HCEC 1CT (cell line): Measurements from ENCODE around the gene COL5A1.
A peak's percentile ranks its signal among the peaks of the same experiment; 100 is the strongest.
"Not testable (repeated sequence)": the region's sequence is repeated elsewhere in the genome, so short reads cannot be mapped to it uniquely, and the experiment has no call there.

Experiments
- DNase-seq: peaks from one replicate; pipeline ENCODE4 v3.0.0-alpha.2; 2017

Gene COL5A1

DNA sequence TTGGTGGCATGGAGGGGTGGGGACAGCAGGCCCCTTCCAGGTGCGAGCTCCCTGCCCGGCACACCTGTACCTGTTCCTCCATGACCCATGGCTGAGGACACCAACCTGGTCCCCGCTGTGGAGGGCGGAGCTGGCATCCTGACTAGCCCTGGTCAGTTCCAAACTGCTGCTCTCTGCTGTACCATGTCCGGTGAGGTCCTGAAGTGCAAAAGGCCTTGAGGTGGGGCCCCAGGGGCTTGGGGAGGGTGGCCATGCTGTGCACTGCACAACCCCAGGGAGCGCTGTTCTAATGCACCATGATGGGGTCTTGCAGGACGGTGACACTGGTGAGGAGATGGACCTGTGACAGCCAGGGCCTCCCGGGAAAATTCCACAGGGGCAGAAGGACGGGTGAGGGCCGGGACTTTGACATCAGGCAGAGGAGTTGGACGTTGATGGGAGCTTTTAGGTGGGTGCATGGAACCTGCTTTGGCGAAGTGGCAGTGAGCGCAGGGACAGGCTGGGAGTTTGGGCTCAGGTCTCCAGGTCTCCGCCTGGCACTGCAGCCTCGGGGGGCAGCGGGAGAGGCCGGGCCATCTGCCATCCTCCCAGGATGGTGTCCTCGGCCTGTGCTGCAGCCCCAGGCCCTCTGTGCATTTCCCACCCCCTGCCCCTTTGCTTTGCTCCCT, 38.9 kb downstream of the COL5A1 start:
- no peak for DNase-seq

GRCh38 chr9:134681061-134681661, 39.6 kb downstream of the COL5A1 start:
- DNase-seq: no peak

- DNase-seq: no peak
Observed at GRCh38 chr9:134682026-134682425, 40.4 kb downstream of the COL5A1 start.

- DNase-seq: no peak
Observed at GRCh38 chr9:134682651-134683364, 41.2 kb downstream of the COL5A1 start.

DNA sequence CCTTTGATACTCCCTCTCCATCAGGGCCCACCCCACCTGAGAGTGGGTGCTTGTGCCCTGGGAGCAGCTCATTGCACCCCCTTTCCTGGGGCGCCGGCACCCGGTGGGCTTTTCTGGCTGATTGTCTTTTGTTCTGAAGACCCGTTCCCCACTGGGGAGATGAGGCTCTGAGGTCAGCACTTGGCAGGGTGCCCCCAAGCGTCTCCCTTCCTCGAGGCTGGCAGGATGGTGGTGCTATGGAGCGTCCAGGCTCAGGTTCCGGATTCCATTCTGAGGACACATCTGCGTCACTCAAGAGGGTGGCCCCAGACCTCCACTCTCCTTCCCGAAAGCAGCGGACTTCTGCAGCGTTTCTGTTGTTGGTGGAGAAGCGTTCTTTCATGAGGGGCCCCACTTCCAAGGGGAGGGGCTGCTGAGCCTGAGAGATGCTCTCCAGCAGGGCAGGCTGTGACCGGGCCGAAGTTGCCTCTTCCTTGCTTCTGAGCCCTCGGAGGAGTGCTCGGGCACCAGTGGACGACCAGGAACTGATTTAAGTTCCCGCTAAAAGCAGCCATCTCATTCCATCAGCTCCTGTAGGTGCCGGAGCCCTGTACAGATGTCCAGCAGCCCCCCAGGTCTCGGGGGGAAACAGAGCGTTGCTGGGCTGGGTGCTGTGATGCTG, 42.2 kb downstream of the COL5A1 start:
- no peak for DNase-seq

- DNase-seq: no peak
Observed at GRCh38 chr9:134684375-134684723, 42.7 kb downstream of the COL5A1 start.

- DNase-seq: not testable (repeated sequence)
Observed at GRCh38 chr9:134684941-134685340, 43.3 kb downstream of the COL5A1 start.

GRCh38 chr9:134685784-134686183, 44.2 kb downstream of the COL5A1 start:
- no peak for DNase-seq

- DNase-seq: no peak
Observed at GRCh38 chr9:134686896-134687295, 45.3 kb downstream of the COL5A1 start.

- no peak for DNase-seq
Observed at GRCh38 chr9:134687556-134687955, 46.0 kb downstream of the COL5A1 start.

DNA sequence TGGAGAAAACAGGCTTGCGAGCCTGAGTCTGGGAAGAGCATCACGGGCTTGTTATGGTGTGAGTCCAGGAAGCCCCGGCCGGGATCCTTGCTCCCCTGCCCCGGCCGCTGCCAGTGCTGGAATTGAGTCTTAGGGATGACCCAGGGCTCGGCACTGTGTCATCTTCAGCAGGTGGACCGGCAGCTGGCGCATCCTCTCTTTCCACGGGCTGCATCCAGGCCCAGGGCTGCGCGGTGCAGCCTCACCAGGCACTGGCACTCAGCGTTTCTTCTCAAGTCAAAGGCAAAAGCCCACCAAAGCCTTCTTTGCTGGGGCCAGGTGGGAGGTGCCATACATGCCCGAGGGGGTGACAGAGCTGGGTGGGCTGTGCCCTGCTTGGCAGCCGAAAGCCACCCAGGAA, 46.6 kb downstream of the COL5A1 start:
- DNase-seq: no peak

GRCh38 chr9:134688661-134689320, 47.2 kb downstream of the COL5A1 start:
- DNase-seq: no peak

GRCh38 chr9:134689321-134690181, 47.9 kb downstream of the COL5A1 start:
- peak; percentile 26 for DNase-seq

DNA sequence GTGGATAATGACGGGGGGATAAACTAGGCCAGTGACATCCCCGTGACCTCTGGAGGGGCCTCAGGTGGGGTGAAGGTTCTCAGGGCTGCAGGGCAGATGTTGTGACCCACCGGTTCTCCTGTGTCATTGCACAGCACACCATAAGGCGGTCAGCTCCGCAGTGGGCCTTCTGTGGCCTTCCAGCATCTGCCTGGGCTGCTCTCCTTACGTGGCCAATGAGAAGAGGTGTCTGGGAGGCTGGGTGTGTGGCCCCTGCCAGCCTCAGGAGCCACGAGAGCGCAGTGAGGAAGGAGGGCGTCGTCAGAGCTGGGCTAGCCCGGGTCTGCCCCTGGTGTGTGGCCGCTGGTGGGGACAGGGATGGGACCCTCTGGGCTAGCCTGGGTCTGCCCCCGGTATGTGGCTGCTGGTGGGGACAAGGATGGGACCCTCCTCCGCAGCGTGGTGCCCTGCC, 48.7 kb downstream of the COL5A1 start:
- DNase-seq: no peak

DNA sequence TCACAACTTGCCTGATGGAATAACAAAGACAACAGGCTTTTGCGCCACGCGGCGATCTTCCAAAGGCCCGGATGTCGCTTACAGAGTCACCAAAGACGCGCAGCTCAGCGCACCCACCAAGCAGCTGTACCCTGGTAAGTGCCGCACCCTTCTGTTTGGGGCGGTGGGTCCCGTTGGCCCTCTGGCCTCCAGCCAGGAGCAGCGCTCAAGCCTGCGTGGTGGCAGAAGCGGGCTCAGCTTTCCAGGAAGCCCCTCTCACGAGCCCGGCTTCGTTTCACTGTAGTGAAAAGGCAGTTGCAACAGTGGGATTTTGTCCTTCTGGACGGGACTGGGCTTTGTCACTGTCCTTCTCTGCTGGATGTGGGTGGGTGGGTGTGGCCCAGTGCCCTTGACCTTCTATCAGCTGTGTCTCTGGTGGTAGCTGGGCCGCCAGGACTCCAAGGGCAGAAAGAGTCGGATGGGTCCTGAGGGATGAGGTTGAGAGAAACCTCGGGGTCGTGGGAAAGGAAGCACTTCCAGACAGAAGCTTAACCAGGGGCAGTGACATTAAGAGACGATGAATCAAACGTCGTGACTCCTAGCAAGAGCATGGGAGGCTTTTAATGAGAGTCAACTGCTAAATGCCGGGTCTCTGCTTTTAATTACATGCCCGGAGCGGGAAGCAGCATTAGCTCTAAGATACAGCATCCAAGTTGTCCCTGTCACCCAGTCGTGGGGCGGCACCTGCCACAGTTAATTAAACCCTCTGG, 49.5 kb downstream of the COL5A1 start:
- DNase-seq: no peak

- DNase-seq: no peak
Observed at GRCh38 chr9:134691695-134692572, 50.3 kb downstream of the COL5A1 start.

DNA sequence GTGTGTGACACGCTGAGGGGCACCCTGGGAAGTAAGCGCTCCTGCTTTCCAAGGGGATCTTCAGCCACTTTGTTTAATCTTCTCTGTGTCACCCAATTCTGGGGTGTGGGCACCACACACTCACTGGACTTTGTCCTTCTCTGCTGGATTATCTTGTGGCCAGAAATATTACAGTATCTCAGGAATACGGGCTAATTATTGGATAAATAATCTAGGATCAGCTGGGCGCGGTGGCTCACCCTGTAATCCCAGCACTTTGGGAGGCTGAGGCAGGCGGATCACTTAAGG, 50.9 kb downstream of the COL5A1 start:
- no peak for DNase-seq

DNA sequence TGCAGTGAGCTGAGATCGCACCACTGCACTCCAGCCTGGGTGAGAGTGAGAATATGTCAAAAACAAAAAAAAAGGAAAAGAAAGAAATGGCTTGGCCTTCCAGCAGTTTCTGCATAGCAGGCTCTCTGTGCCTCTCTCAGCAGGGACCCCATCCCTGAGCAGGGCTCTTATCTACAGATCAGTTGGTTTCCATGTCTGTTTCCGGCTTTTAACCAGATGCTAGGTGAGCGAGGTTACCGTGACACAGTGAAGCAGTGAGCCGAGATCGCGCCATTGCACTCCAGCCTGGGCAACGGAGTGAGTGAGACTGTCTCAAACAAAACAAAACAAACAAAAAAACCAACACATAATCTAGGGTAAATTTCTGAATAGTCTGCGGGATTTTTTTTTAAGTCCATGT, 51.4 kb downstream of the COL5A1 start:
- DNase-seq: no peak

- no peak for DNase-seq
Observed at GRCh38 chr9:134693641-134694367, 52.2 kb downstream of the COL5A1 start.

DNA sequence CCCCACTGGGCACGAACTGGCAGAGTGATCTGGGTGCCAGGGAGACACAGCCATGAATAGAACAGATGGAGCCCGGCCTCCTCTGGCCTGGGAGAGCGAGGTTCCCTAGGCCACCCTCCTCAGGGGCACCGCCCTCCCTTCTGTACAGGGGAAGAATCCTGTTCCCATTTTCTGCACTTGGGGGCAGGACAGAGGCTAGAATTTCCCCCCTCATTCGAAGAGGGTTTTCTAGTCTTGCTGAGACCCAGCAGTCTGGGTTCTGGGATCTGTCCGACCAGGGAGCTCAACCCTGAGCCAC, 52.7 kb downstream of the COL5A1 start:
- no peak for DNase-seq
